ENCODE results near the gene GNG7. TPM values are rescaled to one million over a fixed set of nuclear protein-coding genes. Genes with fewer than 3 reads are reported as not detected.
A peak's percentile ranks its signal among the peaks of the same experiment; 100 is the strongest.
"Not testable (repeated sequence)": the region's sequence is repeated elsewhere in the genome, so short reads cannot be mapped to it uniquely, and the experiment has no call there.

The GNG7 gene
- total RNA-seq, 3 donors from 2014 or later, result 0.33 to 0.55 (median 0.48) TPM

- Mint-ChIP-seq H3K4me3 (no peak overlapping the region), H3K36me3 (ENCODE audit: insufficient read depth) (no peaks in the 10 kb centered on the region), H3K9me3 (no peaks in the 10 kb centered on the region), H3K4me1 (ENCODE audit: low read depth) (peaks cover 31% of the 10 kb centered on the region), H3K27me3 (ENCODE audit: low read depth) (no peaks in the 10 kb centered on the region)
- no peak for ATAC-seq
- DNase-seq, result no peak
These were observed 164.3 kb downstream of the GNG7 start for GRCh38 chr19:2538096-2538757.

- not testable (repeated sequence) for H3K36me3 Mint-ChIP-seq (ENCODE audit: insufficient read depth); H3K9me3 Mint-ChIP-seq; H3K27me3 Mint-ChIP-seq (ENCODE audit: low read depth); DNase-seq; H3K4me3 Mint-ChIP-seq
- peaks cover 29% of the 10 kb centered on the region for H3K4me1 Mint-ChIP-seq (ENCODE audit: low read depth)
- peak in 1 of 2 donors; percentile 48 for ATAC-seq
These were observed 164.9 kb downstream of the GNG7 start for GRCh38 chr19:2537584-2537983.

GRCh38 chr19:2536461-2536860 is 166.0 kb downstream of the GNG7 start:
- no peak for ATAC-seq
- Mint-ChIP-seq H3K27me3 (ENCODE audit: low read depth) (no peaks in the 10 kb centered on the region), H3K9me3 (no peaks in the 10 kb centered on the region)

GRCh38 chr19:2534423-2535013 is 168.0 kb downstream of the GNG7 start:
- no peaks in the 10 kb centered on the region for H3K9me3 Mint-ChIP-seq
- ATAC-seq (no peak), DNase-seq (no peak)
- no peak overlapping the region for H3K4me3 Mint-ChIP-seq
- H3K36me3 Mint-ChIP-seq (ENCODE audit: insufficient read depth), result no peaks in the 10 kb centered on the region
- H3K4me1 Mint-ChIP-seq (ENCODE audit: low read depth), result peaks cover 28% of the 10 kb centered on the region
- H3K27me3 Mint-ChIP-seq (ENCODE audit: low read depth), result no peaks in the 10 kb centered on the region

More at GRCh38 chr19:2536461-2536860, 166.0 kb downstream of the GNG7 start:
- H3K4me3 Mint-ChIP-seq, result no peak overlapping the region
- H3K4me1 Mint-ChIP-seq (ENCODE audit: low read depth), result peaks cover 28% of the 10 kb centered on the region
- DNase-seq, result no peak
- H3K36me3 Mint-ChIP-seq (ENCODE audit: insufficient read depth), result no peaks in the 10 kb centered on the region

- Mint-ChIP-seq H3K36me3 (ENCODE audit: insufficient read depth) (no peaks in the 10 kb centered on the region), H3K4me3 (no peak overlapping the region), H3K9me3 (no peaks in the 10 kb centered on the region), H3K27me3 (ENCODE audit: low read depth) (no peaks in the 10 kb centered on the region), H3K4me1 (ENCODE audit: low read depth) (peaks cover 28% of the 10 kb centered on the region)
- no peak for DNase-seq
- peak in 1 of 2 donors; percentile 38 for ATAC-seq
These were observed 168.6 kb downstream of the GNG7 start for GRCh38 chr19:2533686-2534422.

- Mint-ChIP-seq H3K27me3 (ENCODE audit: low read depth) (no peaks in the 10 kb centered on the region), H3K4me1 (ENCODE audit: low read depth) (peaks cover 28% of the 10 kb centered on the region), H3K36me3 (ENCODE audit: insufficient read depth) (no peaks in the 10 kb centered on the region), H3K9me3 (no peaks in the 10 kb centered on the region), H3K4me3 (no peak overlapping the region)
- ATAC-seq, result no peak
- DNase-seq, result no peak
These were observed 169.4 kb downstream of the GNG7 start for GRCh38 chr19:2533072-2533425.

- DNase-seq, result no peak
- Mint-ChIP-seq H3K4me1 (ENCODE audit: low read depth) (peaks cover 23% of the 10 kb centered on the region), H3K9me3 (no peaks in the 10 kb centered on the region), H3K4me3 (no peak overlapping the region), H3K27me3 (ENCODE audit: low read depth) (no peaks in the 10 kb centered on the region), H3K36me3 (ENCODE audit: insufficient read depth) (no peaks in the 10 kb centered on the region)
- ATAC-seq, result no peak
These were observed 170.0 kb downstream of the GNG7 start for GRCh38 chr19:2532252-2533071.

GRCh38 chr19:2529942-2530341 is 172.6 kb downstream of the GNG7 start:
- not testable (repeated sequence) for H3K27me3 Mint-ChIP-seq (ENCODE audit: low read depth); H3K9me3 Mint-ChIP-seq; DNase-seq; H3K36me3 Mint-ChIP-seq (ENCODE audit: insufficient read depth); ATAC-seq; H3K4me3 Mint-ChIP-seq
- peaks cover 22% of the 10 kb centered on the region for H3K4me1 Mint-ChIP-seq (ENCODE audit: low read depth)

- Mint-ChIP-seq H3K27me3 (ENCODE audit: low read depth) (no peaks in the 10 kb centered on the region), H3K36me3 (ENCODE audit: insufficient read depth) (no peaks in the 10 kb centered on the region), H3K4me3 (no peak overlapping the region), H3K9me3 (no peaks in the 10 kb centered on the region), H3K4me1 (ENCODE audit: low read depth) (peaks cover 17% of the 10 kb centered on the region)
- DNase-seq (no peak), ATAC-seq (no peak)
These were observed 173.0 kb downstream of the GNG7 start for GRCh38 chr19:2529473-2529918.

- Mint-ChIP-seq H3K27me3 (ENCODE audit: low read depth) (no peaks in the 10 kb centered on the region), H3K9me3 (no peaks in the 10 kb centered on the region), H3K36me3 (ENCODE audit: insufficient read depth) (no peaks in the 10 kb centered on the region), H3K4me1 (ENCODE audit: low read depth) (peaks cover 10% of the 10 kb centered on the region), H3K4me3 (no peak overlapping the region)
- DNase-seq (no peak), ATAC-seq (no peak)
These were observed 173.8 kb downstream of the GNG7 start for GRCh38 chr19:2528675-2529101.

GRCh38 chr19:2527686-2528085 is 174.8 kb downstream of the GNG7 start:
- no peak for DNase-seq
- ATAC-seq, result no peak
- Mint-ChIP-seq H3K4me3 (no peak overlapping the region), H3K27me3 (ENCODE audit: low read depth) (no peaks in the 10 kb centered on the region), H3K36me3 (ENCODE audit: insufficient read depth) (no peaks in the 10 kb centered on the region), H3K4me1 (ENCODE audit: low read depth) (peaks cover 3% of the 10 kb centered on the region), H3K9me3 (no peaks in the 10 kb centered on the region)

GRCh38 chr19:2527171-2527570 is 175.3 kb downstream of the GNG7 start:
- Mint-ChIP-seq H3K9me3 (no peaks in the 10 kb centered on the region), H3K27me3 (ENCODE audit: low read depth) (no peaks in the 10 kb centered on the region)

GRCh38 chr19:2524840-2525723 is 177.4 kb downstream of the GNG7 start:
- Mint-ChIP-seq H3K27me3 (ENCODE audit: low read depth) (no peaks in the 10 kb centered on the region), H3K4me3 (no peak overlapping the region), H3K4me1 (ENCODE audit: low read depth) (no peaks in the 10 kb centered on the region), H3K9me3 (no peaks in the 10 kb centered on the region), H3K36me3 (ENCODE audit: insufficient read depth) (no peaks in the 10 kb centered on the region)
- ATAC-seq, result no peak
- DNase-seq, result no peak

More at GRCh38 chr19:2527171-2527570, 175.3 kb downstream of the GNG7 start:
- no peak for ATAC-seq
- DNase-seq, result no peak
- Mint-ChIP-seq H3K4me3 (no peak overlapping the region), H3K4me1 (ENCODE audit: low read depth) (peaks cover under 1% of the 10 kb centered on the region), H3K36me3 (ENCODE audit: insufficient read depth) (no peaks in the 10 kb centered on the region)

Data from activated T-cell treated with anti-CD3 and anti-CD28 coated beads, Interleukin-2, amount 50 U/mL, for 4 hours (primary cell).